Gastrocnemius medialis (tissue), 4 donors: Measurements from ENCODE around the gene BAZ2B. TPM values are rescaled to one million over a fixed set of nuclear protein-coding genes. Genes with fewer than 3 reads are reported as not detected.

Source experiments
- ATAC-seq, 2 donors: fragments of 150-250 bp; one replicate each; pipeline ENCODE4 v1.9.1; 2016
- DNase-seq, 2 donors: peaks; one replicate each; pipeline ENCODE4 v3.0.0-alpha.2; 2019
- H3K27ac ChIP-seq, 4 donors: fragments of 200-600 bp; sonication (generic); 1 replicate in 1 of 4; 2 replicates in 3 of 4; pipeline ENCODE4 v1.5.1; 2016 to 2018; ENCODE audit warnings: mild to moderate bottlenecking in 2 of 4, moderate library complexity in 1 of 4
- H3K27me3 ChIP-seq, 3 donors: fragments of 200-600 bp; sonication (generic) in 2 of 3; 1 replicate in 1 of 3; 2 replicates in 2 of 3; pipeline versions ENCODE4 v1.5.1 to v1.6.0; 2016 to 2019; ENCODE audit warnings: mild to moderate bottlenecking in 1 of 3, moderate library complexity in 1 of 3
- H3K36me3 ChIP-seq, 2 donors: fragments of 200-600 bp; sonication (generic) in 1 of 2; one replicate each; pipeline ENCODE4 v1.5.1; 2017 to 2018
- H3K4me1 ChIP-seq, 2 donors: fragments of 200-600 bp; sonication (generic) in 1 of 2; one replicate each; pipeline ENCODE4 v1.5.1; 2016 to 2017; ENCODE audit warnings: mild to moderate bottlenecking in 2 of 2
- H3K4me3 ChIP-seq, 4 donors: fragments of 200-600 bp; sonication (generic) in 3 of 4; 1 replicate in 1 of 4; 2 replicates in 3 of 4; pipeline ENCODE4 v1.5.1; 2016 to 2019; ENCODE audit warnings: mild to moderate bottlenecking in 2 of 4
- H3K9me3 ChIP-seq, 3 donors: fragments of 200-600 bp; sonication (generic) in 2 of 3; 1 replicate in 1 of 3; 2 replicates in 2 of 3; pipeline ENCODE4 v1.5.1; 2016 to 2019
- CTCF ChIP-seq, 5 experiments: fragments of 450-650 bp in 3 of 5; fragments of 200-600 bp in 2 of 5; sonication (generic) in 2 of 5; IDR thresholded peaks in 4 of 5; conservative IDR thresholded peaks in 1 of 5; 1 replicate in 4 of 5; 2 replicates in 1 of 5; pipeline ENCODE4 v1.5.1; 2016 to 2019; ENCODE audit warnings: antibody characterized with exemption in 5 of 5, mild to moderate bottlenecking in 3 of 5, moderate library complexity in 3 of 5
- POLR2A ChIP-seq, 2 donors: fragments of 450-650 bp; IDR thresholded peaks; one replicate each; pipeline ENCODE4 v1.6.1; 2017; ENCODE audit warnings: antibody characterized with exemption in 2 of 2, mild to moderate bottlenecking in 2 of 2, moderate library complexity in 2 of 2
- in situ Hi-C, 4 donors: fragments of 200-750 bp; cut with MboI; loops; one replicate each; pipeline versions ENCODE4 v1.15.0 to v1.8.0; 2017; ENCODE audit warnings: low sequenced_read_pairs in 4 of 4
- intact Hi-C: fragments of 100-400 bp; cut with DNase I; formaldehyde crosslinking; loops from one replicate; pipeline ENCODE4 v1.15.1; 2023; ENCODE audit warnings: low total_unique reads
- total RNA-seq, 4 donors: library from RNA; depleted of rRNA; stranded (reverse); fragments of >200 nt; gene quantifications; one replicate each; pipeline versions ENCODE4 v1.1.0 to v1.2.3, GENCODE V29; 2016

Gene BAZ2B
- total RNA-seq, 4 donors from 2014 or later, result 27.6 to 57.2 (median 52.3) TPM

- DNase-seq (no peak), ATAC-seq (no peak)
- no peaks in the 10 kb centered on the region for H3K4me1 ChIP-seq
- no peaks in the 10 kb centered on the region for H3K27me3 ChIP-seq
- TF ChIP-seq POLR2A (IDR thresholded peaks at IDR 0.05), result no peak
- TF ChIP-seq CTCF (IDR thresholded peaks at IDR 0.05 in 4 of 5, conservative IDR thresholded peaks at IDR 0.05 in 1 of 5), result no peak
- no peaks in the 10 kb centered on the region for H3K36me3 ChIP-seq
- H3K9me3 ChIP-seq, result no peaks in the 10 kb centered on the region
- H3K4me3 ChIP-seq, result no peak overlapping the region
- in situ Hi-C loops (no loop called here), intact Hi-C loops (no loop called here)
- no peak overlapping the region for H3K27ac ChIP-seq
Measured at GRCh38 chr2:159564081-159564480, 52.3 kb downstream of the BAZ2B start.

GRCh38 chr2:159562248-159562647 is 54.1 kb downstream of the BAZ2B start:
- intact Hi-C loops, result no loop called here
- TF ChIP-seq CTCF (IDR thresholded peaks at IDR 0.05 in 4 of 5, conservative IDR thresholded peaks at IDR 0.05 in 1 of 5) (no peak), POLR2A (IDR thresholded peaks at IDR 0.05) (no peak)
- Histone ChIP-seq H3K27ac (no peak overlapping the region), H3K27me3 (no peaks in the 10 kb centered on the region), H3K4me1 (no peaks in the 10 kb centered on the region), H3K4me3 (no peak overlapping the region), H3K36me3 (no peaks in the 10 kb centered on the region), H3K9me3 (no peaks in the 10 kb centered on the region)
- no peak for ATAC-seq
- in situ Hi-C loops, result no loop called here
- DNase-seq, result no peak

DNA sequence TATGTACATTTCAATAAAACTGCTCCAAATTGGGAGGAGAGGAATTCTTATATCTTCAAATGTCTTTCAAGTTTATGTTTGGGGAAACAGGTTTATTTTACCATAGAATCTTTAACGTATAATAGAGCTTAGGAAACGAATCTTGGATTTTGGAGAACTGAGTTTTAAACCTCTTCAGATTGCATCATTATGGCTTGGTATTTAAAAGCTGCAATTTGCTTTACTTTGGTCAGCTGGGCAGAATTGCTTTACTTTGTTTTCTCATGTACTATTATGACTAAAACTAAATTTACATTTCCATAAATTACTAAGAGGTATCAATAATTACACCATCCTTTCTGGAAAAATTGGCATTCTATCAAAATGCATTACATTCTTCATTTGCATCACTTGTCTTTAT is 54.6 kb downstream of the BAZ2B start:
- ATAC-seq, result no peak
- no peaks in the 10 kb centered on the region for H3K27me3 ChIP-seq
- no peak for TF ChIP-seq CTCF (IDR thresholded peaks at IDR 0.05 in 4 of 5, conservative IDR thresholded peaks at IDR 0.05 in 1 of 5)
- TF ChIP-seq POLR2A (IDR thresholded peaks at IDR 0.05), result no peak

GRCh38 chr2:159561242-159561641 is 55.1 kb downstream of the BAZ2B start:
- intact Hi-C loops, result no loop called here
- H3K36me3 ChIP-seq, result no peaks in the 10 kb centered on the region
- TF ChIP-seq CTCF (IDR thresholded peaks at IDR 0.05 in 4 of 5, conservative IDR thresholded peaks at IDR 0.05 in 1 of 5) (no peak), POLR2A (IDR thresholded peaks at IDR 0.05) (no peak)
- ATAC-seq (no peak), DNase-seq (no peak)
- H3K4me1 ChIP-seq, result no peaks in the 10 kb centered on the region
- no peaks in the 10 kb centered on the region for H3K27me3 ChIP-seq
- H3K4me3 ChIP-seq, result no peak overlapping the region
- no peaks in the 10 kb centered on the region for H3K9me3 ChIP-seq
- in situ Hi-C loops, result no loop called here
- no peak overlapping the region for H3K27ac ChIP-seq

More for the DNA sequence above, 54.6 kb downstream of the BAZ2B start:
- DNase-seq, result no peak
- no peaks in the 10 kb centered on the region for H3K4me1 ChIP-seq
- in situ Hi-C loops, result no loop called here
- intact Hi-C loops, result no loop called here
- H3K27ac ChIP-seq, result no peak overlapping the region
- no peaks in the 10 kb centered on the region for H3K36me3 ChIP-seq
- H3K9me3 ChIP-seq, result no peaks in the 10 kb centered on the region
- no peak overlapping the region for H3K4me3 ChIP-seq

DNA sequence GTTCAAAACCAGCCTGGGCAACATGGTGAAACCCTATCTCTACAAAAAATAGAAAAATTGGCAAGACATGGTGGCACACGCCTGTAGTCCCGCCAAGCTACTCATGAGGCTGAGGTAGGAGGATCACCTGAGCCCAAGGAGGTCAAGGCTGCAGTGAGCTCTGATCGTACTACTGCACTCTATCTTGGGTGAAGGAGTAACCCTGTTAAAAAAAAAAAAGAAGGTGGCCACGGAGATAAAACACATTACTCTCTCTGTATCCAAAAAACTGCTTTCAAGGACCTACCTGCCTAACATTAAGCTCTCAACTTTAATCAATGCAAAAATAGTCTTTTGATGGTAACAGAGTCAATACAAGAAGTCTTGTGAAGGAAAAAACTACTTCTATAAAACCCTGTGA is 57.3 kb downstream of the BAZ2B start:
- TF ChIP-seq POLR2A (IDR thresholded peaks at IDR 0.05) (no peak), CTCF (IDR thresholded peaks at IDR 0.05 in 4 of 5, conservative IDR thresholded peaks at IDR 0.05 in 1 of 5) (no peak)
- in situ Hi-C loops (no loop called here), intact Hi-C loops (no loop called here)
- Histone ChIP-seq H3K4me3 (no peak overlapping the region), H3K9me3 (no peaks in the 10 kb centered on the region), H3K36me3 (no peaks in the 10 kb centered on the region), H3K27me3 (no peaks in the 10 kb centered on the region), H3K27ac (no peak overlapping the region), H3K4me1 (no peaks in the 10 kb centered on the region)
- no peak for ATAC-seq
- DNase-seq, result no peak
